Skin epidermis (tissue), 12 donors: ENCODE measurements around the gene ZNF200.
"Not testable (repeated sequence)": the region's sequence is repeated elsewhere in the genome, so short reads cannot be mapped to it uniquely, and the experiment has no call there.

Experiments
- H3K27ac ChIP-seq, 21 experiments: fragments of 200-600 bp; sonication (generic) in 11 of 21; one replicate each; pipeline ENCODE4 v1.5.0; 2020; ENCODE audit warnings: mild to moderate bottlenecking in 3 of 21, inconsistent platforms in 2 of 21, moderate library complexity in 2 of 21
- H3K4me3 ChIP-seq, 7 experiments: fragments of 200-600 bp; sonication (generic) in 2 of 7; one replicate each; pipeline ENCODE4 v1.5.0; 2020; ENCODE audit warnings: inconsistent platforms in 2 of 7, mild to moderate bottlenecking in 2 of 7, moderate library complexity in 1 of 7

ZNF200 gene

DNA sequence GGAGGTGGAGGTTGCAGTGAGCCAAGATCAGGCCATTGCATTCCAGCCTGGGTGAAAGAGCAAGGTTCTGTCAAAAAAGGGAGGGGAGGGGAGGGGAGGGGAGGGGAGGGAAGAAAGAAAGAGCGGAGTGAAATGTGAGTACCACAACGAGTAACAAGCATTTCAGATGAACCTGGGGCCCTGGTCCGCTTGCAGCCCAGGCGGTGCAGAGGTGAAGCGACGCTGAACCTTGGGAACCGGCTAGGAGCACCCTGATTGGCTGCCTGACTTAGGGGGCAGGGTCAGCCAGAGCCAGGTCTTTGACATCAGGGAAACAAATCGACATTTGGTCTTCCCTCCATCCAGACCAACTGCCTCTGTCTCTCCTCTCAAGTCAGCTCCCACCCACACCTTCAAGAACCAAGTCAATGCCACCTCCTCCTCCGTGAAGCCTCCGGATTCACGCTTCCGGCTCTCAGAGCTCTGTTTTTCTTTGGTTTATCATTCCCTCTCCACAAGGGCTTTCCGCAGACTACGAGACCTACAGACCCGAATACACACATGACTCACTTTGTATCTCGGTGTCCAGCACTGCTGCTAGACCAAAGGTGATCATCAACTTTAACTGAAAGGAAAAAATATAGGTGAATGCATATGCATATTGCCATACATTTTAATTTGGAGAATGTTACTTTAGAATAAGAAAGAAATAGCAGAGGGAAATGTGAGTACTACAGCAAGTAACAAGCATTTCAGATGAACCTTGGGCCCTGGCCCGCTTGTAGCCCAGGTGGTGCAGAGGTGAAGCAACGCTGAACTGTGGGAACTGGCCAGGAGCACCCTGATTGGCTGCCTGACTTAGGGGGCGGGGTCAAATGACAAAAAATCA is 27.6 kb downstream of the ZNF200 start:
- H3K4me3 ChIP-seq: no peak overlapping the region
- no peak overlapping the region for H3K27ac ChIP-seq

GRCh38 chr16:3205939-3206338 is 29.0 kb downstream of the ZNF200 start:
- H3K4me3 ChIP-seq, H3K27ac ChIP-seq: not testable (repeated sequence)

DNA sequence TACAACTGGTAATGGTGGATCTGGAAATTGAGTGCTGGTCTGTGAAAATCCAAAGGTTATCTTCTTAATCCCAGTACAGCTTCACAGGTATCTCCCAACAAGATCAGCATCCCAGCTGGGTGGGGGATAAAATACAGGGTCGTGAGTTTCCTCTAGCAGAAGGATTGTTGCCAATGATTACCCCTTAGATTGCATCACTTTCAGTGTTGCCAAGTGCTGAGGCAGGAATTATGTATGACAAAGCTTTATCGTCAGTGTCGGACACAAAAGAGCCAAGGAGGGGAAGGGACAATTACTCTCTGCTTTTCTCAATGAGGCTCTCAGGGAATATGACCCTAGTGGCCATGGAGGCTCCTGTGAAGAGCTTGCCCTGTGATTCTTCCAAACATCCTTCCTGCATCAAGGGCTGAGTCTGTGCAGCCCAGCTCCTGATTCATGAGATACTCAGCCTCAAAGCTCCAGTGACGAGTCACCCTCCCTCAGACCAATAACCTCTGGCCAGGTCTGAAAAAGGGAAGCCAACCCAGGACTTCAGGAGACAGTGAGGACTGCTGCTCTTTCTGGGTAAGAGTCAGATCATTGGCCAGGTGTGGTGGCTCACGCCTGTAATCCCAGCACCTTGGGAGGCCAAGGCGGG is 31.9 kb downstream of the ZNF200 start:
- H3K27ac ChIP-seq: no peak overlapping the region
- H3K4me3 ChIP-seq: no peak overlapping the region

DNA sequence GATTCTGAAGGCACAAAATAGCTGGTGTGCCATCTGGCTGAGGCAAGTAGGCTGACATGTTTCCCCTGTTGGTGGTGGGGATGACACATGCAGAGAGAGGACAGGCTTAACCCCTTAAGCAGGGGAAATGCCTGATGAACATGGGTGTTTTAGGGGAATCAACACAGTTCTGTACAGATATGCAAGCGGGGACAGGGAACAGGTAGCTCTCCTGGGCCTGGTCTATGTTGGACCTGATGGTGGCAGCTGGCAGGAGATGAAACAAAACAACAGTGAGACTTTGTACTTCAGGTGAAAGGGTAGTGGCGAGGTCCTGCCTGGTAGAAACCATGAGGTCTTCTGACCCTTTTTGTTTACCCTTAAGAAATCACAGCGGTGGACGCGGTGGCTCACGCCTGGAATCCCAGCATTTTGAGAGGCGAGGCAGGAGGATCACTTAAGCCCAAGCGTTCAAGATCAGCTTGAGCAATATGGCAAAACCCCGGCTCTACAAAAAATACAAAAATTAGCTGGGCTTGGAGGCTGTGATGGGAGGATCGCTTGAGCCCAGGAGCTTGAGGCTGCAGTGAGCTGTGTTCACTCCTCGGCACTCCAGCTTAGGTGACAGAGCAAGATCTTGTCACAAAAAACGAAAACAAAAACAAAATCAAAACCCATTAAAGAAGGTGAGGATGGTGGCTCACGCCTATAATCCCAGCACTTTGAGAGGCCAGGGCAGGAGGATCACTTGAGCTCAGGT is 36.5 kb downstream of the ZNF200 start:
- Histone ChIP-seq H3K4me3 (no peak overlapping the region), H3K27ac (no peak overlapping the region)

- H3K4me3 ChIP-seq, H3K27ac ChIP-seq: not testable (repeated sequence)
Observed at GRCh38 chr16:3197694-3198333, 37.1 kb downstream of the ZNF200 start.

- Histone ChIP-seq H3K4me3 (no peak overlapping the region), H3K27ac (no peak overlapping the region)
Observed at GRCh38 chr16:3195975-3196374, 39.0 kb downstream of the ZNF200 start.

GRCh38 chr16:3194792-3195191 is 40.2 kb downstream of the ZNF200 start:
- Histone ChIP-seq H3K4me3 (no peak overlapping the region), H3K27ac (no peak overlapping the region)

DNA sequence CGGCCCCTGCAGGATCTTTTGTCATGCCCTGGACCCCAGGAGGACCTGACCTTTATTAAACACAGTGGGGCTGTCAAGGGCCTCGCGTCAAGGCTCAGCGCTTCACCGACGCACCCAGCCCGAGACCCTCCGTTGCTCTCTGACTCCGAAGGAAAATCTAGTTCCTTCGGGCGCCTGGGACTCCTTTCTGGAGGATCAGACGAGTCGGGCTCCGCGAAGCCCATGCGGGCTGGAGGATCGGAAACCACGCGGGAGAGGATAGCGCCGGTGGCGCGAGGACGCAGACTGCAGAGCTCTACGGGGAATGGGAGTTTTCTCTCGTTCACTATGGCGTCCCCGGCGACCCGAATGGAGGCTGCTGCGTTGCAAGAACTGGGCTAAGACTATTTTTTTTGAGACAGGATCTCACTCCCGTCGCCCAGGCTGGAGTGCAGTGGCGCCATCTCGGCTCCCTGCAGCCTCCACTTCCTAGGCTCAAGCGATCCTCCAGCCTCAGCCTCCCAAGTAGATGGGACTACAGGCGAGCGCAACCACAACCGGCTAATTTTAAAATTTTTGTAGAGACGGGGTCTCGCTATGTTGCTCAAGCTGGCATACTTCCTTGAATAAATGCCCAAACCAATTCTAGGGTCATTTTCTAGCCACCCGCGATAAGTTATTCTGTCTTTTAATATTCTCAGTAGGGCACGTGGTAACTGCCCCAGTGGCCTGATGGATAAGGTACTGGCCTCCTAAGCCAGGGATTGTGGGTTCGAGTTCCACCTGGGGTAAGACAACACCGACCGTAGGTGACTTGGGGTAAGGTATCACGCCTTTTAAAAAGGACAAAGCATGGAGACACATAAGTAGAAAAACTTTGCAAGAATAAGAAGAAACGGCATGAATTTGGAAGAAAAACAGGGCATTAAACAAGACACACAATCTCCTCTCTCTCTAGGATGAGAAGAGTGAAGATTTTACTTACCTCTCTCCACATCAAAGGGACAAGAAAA is 41.4 kb downstream of the ZNF200 start:
- Histone ChIP-seq H3K27ac (no peak overlapping the region), H3K4me3 (no peak overlapping the region)

- Histone ChIP-seq H3K4me3 (no peak overlapping the region), H3K27ac (no peak overlapping the region)
Observed at GRCh38 chr16:3192476-3193019, 42.4 kb downstream of the ZNF200 start.

DNA sequence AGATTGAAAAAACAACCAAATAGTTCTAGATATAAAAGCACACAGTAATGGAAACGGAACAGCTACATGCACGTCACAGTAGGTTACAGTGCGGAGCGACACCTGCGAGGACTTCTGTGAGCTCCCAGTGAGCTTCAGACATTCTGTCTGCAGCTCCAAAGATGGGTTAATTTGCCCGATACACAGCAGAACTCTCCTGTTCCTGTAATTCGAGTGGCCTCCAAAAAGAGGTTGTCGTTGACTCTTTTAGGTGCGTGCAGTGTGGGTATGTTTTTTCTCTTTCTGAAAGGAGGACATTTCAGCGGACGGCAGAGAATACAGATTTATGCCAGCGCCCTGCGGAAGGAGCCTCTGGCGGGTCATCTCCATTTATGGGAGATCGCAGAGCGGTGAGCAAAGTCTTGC is 44.0 kb downstream of the ZNF200 start:
- Histone ChIP-seq H3K4me3 (no peak overlapping the region), H3K27ac (no peak overlapping the region)

DNA sequence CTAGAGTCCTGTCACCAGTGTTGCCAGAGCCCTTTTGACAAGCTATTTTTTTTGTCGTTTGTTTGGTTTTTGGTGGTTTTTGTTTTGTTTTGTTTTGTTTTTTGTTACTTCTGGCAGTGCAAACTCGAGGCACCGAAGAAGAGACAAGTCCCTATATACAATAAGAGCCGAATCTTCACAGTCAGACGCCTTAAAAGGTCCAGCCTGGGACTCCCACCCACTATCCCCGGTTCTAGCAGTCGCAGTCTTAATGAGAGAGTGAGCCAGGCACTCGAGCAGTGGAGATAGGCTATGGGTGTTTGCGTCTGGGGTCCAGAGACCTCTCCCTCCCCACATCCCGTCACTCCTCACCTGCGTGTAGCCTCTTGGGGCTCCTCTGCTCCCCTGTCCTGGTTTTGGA is 45.1 kb downstream of the ZNF200 start:
- Histone ChIP-seq H3K4me3 (no peak overlapping the region), H3K27ac (no peak overlapping the region)

DNA sequence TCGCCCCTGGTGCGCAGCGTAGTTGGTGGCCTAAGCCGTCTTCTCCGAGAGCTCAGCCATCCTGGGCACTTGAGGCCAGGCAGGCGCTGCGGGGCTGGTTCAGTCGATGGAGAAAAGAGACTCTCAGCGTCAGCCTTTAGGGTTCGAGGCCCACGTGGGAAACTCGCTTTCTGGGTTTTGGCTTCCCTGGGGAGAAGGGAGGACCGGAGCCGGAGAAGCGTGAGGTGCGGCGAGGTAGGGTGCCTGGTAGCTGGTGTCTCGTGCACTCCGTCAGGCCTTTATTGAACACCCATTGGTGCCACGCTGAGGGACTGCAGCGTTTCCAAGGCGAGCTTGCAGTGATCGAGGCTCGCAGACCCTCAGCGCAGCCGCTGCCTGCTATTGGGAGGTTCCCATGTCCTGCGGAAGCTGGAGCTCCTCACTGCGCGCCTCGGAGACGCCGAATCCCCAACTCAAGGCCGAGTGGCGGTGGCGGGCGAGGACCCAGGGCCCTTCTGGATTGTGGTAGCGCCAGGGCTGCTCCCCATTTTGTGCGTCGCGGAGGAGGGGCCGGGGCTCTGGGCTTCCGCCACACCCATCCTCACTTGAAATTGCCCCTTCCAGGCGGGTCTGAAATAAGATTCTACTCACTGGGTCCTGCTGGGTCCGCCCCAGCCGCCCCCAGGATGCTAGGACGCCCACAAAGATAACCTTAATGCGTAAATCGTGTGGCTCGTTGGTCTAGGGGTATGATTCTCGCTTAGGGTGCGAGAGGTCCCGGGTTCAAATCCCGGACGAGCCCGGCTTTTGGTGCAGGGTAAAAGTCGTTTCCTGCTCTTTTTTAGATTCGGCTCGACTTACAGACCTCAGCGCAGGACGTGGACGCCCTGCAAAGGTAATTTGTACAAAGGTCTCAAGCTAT is 45.8 kb downstream of the ZNF200 start:
- no peak overlapping the region for H3K27ac ChIP-seq
- H3K4me3 ChIP-seq: peak overlapping the region in 4 of 7 experiments; percentile 2 to 22 (median 8)

DNA sequence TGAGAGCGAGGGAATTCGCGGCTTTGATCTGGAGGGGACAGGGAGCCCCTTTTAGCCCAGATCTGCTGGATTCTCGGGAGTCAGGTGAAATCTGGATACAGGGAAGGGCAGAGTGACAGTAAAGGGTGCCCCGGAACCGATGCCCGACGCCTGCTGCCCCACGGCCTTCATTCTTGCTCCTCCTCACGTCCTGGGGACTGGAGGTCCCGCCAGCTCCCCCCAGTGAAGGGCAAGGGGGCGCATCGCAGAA is 46.4 kb downstream of the ZNF200 start:
- no peak overlapping the region for H3K27ac ChIP-seq
- peak overlapping the region in 3 of 7 experiments; percentile 4 to 10 (median 6) for H3K4me3 ChIP-seq

DNA sequence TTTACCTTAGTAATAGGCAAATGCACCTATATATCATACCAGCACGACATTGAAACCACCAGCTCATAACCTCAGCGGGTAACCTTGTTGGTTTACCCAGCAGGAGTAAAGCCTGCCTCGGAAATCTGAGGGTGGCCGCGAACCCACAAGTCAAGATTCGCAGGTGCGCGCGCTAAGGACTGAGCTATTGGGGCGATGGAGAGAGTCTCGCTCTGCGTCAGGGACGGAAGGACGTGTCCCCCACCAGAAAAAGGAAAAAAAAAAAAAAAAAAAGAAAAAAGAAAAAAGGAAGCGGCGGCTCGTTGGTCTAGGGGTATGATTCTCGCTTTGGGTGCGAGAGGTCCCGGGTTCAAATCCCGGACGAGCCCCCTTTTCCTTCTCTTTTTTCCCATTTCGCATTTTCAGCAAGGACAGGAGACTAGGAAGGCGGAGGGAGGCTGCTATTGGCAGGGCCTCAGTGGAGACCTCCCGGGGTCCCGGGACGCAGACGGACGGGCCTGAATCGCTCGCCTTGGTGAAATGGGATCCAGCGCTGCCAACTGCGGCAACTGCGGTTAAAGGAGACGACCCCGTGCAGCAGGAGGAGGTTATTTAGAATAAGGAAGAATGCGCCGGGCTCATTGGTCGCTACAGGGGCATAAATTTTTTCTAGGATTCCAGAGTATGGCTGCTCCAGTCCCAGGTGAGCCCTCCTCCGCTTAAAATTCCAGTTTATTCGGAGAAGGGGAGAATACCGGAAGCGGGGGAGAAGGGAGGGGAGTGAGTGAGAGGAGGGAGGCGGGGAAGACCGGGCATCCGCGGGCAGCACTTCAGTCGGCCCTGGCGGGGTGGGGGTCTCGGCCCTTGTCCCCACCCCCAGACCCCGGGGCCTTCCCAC is 46.9 kb downstream of the ZNF200 start, which contains the start of gene OR1F1:
Gene OR1F1, plus strand, starts transcription at position 407 of the 877 bp plus-strand sequence.
- Histone ChIP-seq H3K27ac (no peak within 1 kb of the TSS), H3K4me3 (peak within 1 kb of the TSS in 4 of 7 experiments; percentile 2 to 22 (median 8))

DNA sequence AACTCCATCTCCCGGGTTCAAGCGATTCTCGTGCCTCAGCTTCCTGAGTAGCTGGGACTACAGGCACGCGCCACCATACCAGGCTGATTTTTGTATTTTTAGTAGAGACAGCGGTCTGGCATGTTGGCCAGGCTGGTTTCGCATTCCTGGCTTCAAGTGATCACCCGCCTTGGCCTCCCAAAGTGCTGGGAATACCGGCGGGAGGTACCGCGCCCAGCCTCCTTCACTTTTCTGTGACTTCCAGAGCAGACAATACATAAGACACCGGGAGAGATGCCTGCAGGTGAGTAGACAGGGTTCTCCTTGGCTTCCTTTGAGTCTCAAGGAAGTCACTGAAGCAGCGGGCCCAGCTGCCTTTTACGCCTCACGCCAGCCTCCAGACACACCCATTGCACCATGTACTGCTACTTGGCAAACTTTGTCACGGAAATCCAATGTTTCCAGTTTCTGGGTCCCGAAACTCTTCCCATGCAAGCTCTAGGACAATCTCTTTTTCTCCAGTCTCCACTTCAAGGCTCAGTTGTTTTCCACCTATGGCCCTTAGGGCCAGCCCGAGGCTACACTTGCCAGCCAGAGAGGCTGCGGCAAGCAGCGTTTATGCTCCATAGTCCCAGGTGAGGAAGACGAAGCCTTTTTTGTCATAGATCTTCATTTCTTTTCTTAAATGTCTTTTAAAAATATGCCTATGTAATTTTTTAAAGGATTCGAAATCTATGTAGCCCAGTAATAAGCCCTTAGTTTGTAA is 47.8 kb downstream of the ZNF200 start:
- H3K4me3 ChIP-seq: no peak overlapping the region
- H3K27ac ChIP-seq: no peak overlapping the region

DNA sequence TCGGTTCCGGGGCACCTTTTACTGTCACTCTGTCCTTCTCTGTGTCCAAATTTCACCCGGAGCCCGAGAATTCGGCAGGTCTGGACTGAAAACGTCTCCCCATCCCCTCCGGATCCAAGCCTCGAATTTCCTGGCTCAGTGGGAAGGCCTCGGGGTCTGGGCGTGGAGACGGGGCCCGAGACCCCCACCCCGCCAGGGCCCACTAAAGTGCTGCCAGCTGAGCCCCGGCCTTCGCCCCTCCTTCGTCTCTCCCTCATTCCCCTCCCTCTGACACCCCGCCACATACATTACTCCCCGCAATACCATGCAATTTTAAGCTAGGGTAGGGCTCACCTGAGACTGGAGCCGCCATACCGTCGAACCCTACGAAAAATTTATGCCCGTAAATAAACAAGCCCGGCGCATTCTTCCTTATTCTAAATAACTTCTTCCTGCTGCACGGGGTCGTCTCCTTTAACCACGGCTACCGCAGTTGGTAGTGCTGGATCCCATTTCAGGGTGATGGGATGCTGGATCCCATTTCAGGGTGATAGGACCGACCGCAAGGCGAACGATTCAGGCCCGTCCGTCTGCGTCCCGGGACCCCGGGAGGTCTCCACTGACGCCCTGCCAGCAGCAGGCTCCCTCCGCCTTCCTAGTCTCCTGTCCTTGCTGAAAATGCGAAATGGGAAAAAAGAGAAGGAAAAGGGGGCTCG is 51.4 kb downstream of the ZNF200 start:
- Histone ChIP-seq H3K27ac (no peak overlapping the region), H3K4me3 (peak overlapping the region in 4 of 7 experiments; percentile 5 to 23 (median 18))
